ENCODE data around the gene TRIM75.
"Not testable (repeated sequence)": the region's sequence is repeated elsewhere in the genome, so short reads cannot be mapped to it uniquely, and the experiment has no call there.

TRIM75 gene

DNA sequence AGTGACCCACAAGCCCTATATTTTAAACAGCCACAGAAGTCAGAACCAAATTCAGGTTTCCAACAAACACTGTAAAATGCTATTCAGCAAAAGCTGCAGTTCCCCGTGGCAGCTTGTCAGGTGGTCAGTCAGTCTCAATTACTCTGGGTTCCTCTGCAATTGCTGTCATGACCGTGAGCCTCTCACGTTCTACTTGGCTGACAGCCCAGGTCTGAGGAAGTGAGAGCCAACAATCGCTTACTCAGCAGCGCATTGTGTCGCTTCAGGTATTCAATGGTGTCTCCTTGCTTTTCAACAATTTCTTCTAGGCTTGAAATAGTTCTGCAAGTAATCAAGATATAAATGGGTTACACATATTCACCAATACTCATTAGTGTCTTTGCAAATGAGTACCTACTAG lies 25.8 kb downstream of the TRIM75 start:
- DNase-seq = peak; percentile 22

GRCh38 chr4:165084787-165085186 lies 31.1 kb downstream of the TRIM75 start:
- not testable (repeated sequence) for DNase-seq

- no peak for DNase-seq
Measured at GRCh38 chr4:165085946-165086345, 32.3 kb downstream of the TRIM75 start.

DNA sequence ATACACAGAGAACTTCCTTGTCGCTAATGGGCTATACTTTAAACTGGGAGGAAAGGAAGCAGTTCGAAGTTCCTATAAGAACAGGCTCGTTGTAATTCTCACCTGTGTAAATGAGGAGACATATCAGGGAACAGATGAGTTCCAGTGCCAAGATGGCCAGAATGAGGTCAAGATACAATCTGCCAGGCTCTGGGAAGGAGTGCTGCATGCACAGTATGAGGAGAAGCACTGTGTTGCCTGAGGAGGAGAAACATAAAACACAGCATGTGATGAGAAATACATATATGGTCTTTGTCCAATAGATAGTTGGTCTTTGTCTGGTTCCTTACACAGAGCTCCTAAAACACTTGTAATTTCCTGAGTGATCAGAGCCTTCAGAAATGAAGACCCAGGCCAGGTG lies 34.7 kb downstream of the TRIM75 start:
- DNase-seq = no peak

GRCh38 chr4:165092187-165092586 lies 38.5 kb downstream of the TRIM75 start:
- not testable (repeated sequence) for DNase-seq

- no peak for DNase-seq
Measured at GRCh38 chr4:165094873-165095272, 41.2 kb downstream of the TRIM75 start.

DNA sequence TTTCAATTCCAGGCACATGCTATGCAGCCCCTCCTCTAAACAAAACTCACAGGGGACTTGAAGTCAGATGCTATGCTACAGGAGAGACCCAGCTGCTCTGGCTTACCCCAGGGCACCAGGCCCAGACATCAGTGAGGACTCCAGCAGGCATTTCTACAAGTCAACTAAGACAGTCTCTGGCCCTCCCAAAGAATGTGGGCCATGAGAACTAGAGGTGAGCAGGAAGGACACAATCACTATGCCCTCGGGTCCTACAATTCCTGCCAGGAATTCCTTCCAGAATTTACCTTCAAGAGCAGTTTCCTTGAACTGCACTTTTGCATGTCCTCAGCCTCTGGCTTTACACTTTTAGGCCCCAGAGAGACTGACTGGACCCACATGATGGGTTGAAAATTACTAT lies 41.6 kb downstream of the TRIM75 start:
- no peak for DNase-seq

DNA sequence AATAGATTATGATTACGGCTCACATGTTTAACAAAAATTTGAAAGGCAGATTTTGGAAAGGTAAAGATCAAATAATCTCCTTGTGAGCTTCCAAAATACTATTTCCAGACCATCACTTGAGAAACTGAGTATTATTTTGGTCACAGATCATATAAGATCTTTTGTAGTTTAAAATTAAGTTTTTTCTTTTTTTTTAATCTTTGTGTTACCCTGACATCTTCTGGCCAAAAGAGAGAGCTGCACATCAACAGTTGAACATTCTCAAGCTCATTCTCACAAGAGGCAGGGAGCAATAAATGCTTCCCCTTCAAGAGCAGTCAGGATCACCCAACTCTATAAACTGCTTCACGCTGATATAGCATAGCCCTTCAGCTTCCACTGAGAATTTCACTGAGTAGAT lies 43.1 kb downstream of the TRIM75 start:
- peak; percentile 21 for DNase-seq

- no peak for DNase-seq
Measured at GRCh38 chr4:165101641-165102040, 48.0 kb downstream of the TRIM75 start.

DNA sequence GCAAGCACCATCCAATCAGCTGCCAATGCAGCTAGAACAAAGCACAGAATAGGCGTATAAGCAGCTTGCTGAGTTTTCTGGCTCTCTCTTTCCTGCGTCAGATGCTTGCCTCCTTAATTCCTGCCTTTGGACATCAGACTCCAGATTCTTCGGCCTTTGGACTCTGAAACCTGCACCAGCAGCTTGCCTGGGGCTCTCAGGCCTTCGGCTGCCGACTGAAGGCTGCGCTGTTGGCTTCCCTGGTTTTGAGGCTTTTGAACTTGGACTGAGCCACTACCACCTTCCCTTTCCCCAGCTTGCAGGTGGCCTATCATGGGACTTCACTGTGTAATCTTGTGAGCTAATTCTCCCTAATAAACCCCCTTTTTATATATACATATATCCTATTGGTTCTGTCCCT lies 52.9 kb downstream of the TRIM75 start:
- no peak for DNase-seq
